SK-N-DZ (cell line): ENCODE results near the gene ADGRL3.
"Not testable (repeated sequence)": the region's sequence is repeated elsewhere in the genome, so short reads cannot be mapped to it uniquely, and the experiment has no call there.

ENCODE experiments used
- DNase-seq: peaks from one replicate; pipeline ENCODE4 v3.0.0-alpha.2; 2015; ENCODE audit warnings: low spot score

Gene ADGRL3

GRCh38 chr4:61986929-61987328 is 786.8 kb downstream of the ADGRL3 start:
- DNase-seq, result not testable (repeated sequence)

DNA sequence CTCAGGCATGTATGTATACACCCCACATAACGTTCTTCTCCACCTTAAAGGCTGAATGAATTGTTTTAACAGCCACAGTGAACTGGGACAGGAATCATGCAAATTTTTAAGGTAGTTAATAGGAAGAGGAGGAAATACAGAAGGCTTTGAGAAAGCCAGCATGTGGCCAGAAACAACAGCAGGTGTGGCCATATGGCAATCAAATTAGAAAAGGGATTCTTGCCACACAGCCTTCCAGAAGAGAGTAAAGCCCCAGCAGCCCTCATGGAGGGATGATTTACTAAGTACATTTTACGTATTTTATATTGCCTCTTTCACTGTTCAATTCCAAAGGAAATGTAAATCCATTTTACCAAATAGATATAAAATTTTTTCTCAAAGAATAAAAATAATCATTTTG is 792.2 kb downstream of the ADGRL3 start:
- peak; percentile 25 for DNase-seq

- DNase-seq, result no peak
These were observed 793.9 kb downstream of the ADGRL3 start for GRCh38 chr4:61994036-61994435.

- DNase-seq, result no peak
These were observed 795.7 kb downstream of the ADGRL3 start for GRCh38 chr4:61995717-61996340.

DNA sequence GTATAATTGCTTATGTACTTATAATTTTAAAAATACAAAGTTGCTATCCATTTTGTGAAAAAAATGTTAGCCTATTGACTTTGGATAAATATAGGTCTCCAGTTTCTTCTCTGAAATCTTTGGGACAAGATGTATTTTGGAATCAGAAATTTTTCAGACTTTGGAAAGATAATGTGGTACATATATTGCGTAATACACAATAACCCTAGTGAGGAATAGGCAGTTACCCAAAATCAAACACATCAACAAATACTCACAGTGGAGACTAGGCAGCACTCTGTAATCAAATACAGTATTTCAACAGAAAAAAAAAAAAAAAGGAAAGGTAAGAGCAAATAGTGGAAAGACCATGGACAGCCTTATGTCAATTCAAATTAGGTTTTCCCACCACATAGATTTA is 796.8 kb downstream of the ADGRL3 start:
- no peak for DNase-seq

DNA sequence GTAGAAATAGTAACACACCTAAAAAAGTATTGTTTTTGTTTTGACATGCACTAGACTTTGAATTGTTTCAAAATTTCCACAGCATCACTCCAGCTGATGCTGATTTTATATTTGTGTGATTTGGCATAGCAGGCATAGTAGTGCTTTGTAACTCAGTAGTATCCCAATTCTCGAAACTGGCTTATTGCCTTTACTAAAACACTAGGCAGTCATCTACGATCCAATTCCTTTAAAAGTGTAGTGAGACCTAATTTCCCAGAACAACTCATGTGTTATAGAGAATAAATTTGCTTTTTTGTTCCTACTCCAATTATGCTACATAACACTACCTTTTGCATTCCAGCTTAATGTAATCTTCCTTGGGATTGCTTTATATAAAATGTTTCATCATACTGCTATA is 797.7 kb downstream of the ADGRL3 start:
- DNase-seq, result no peak

DNA sequence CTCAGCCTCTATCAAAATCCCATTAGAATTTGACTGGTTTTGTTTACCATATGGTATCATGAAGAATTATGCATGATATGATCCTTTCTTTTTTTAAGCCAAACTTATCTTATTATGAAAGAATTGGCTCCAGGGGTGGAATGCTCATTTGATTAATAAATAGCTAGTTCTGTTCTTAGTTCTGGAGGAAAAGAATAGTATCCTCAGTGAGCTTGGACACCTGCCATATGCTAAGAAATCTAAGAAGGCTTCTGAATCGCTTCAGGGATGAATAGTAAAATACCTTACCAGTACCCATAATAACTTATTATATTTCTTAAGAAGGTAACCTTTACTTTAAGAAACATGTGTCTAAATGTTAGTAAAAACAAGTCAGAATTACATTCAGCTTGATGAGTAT is 803.6 kb downstream of the ADGRL3 start:
- DNase-seq, result no peak

- DNase-seq, result no peak
These were observed 804.8 kb downstream of the ADGRL3 start for GRCh38 chr4:62004881-62005280.

GRCh38 chr4:62006108-62006507 is 806.0 kb downstream of the ADGRL3 start:
- DNase-seq, result no peak

- peak; percentile 14 for DNase-seq
These were observed 815.1 kb downstream of the ADGRL3 start for GRCh38 chr4:62015043-62015739.

DNA sequence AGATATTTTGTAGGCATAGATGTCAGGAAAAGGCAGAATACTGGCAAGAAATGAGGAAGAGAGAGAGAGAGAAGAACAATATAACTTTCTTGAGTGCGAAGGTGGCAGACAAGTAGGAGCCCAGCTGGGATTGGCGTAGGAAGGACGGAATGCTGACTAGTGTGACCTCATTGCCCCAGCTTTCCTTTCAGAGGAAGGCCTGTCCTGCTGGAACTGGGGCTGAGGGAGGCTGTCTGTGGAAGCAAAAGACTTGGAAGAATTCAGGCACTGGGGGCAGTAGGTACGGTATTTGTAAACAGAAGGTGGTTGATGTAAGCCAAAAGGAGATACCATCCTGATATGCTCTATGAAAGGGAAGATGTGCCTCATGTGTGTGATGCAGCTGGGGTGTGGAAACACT is 818.4 kb downstream of the ADGRL3 start:
- DNase-seq, result no peak

DNA sequence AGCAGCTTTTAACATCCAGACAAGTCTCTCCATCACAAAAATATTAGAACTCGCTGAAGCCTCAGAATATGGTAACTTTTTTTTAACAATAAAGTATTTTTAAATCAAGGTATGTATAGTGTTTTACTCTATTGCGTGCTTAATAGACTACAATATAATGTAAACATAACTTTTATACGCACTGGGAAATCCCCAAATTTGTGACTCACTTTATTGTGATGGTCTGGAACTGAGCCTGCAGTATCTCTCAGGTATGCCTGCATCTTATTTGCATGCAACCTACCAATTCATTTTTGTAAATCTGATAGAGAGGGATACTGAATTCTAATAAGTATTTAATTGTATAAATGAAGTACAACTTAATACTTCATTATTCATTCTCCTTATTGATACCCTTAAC is 823.5 kb downstream of the ADGRL3 start:
- DNase-seq, result no peak

GRCh38 chr4:62028745-62029144 is 828.6 kb downstream of the ADGRL3 start:
- no peak for DNase-seq

DNA sequence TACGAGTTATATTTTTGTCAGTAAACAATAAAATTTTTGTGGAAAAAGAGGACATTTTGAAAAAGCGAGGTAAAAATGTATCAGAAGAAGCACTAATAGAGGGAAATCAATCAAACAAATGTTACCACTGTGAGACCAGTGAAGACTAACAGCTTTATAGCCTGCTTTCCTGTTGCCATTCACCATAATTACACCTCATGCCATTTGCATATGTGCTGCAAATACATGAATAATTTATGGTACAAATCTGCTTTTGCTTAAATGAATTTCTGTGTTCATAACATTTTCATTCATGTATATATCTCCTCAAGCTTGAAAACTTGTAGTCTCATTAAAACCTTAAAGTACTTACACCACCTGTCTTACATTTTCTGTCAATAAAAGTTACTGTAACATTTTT is 830.8 kb downstream of the ADGRL3 start:
- no peak for DNase-seq

DNA sequence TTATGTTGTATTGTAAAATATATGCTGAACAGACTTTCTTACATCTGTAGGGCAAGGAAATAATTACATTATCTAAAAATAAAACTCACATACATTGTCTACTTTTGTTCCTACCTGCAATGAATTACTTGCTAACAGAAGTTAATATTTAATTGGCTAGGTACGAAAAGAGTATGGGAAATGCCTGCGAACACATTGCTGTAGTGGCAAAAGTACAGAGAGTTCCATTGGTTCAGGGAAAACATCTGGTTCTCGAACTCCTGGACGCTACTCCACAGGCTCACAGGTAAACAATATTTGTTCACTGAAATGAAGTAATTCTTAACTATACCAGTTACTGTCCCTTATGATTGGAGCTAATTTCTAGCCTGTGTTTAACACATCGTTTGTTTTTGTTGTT is 837.4 kb downstream of the ADGRL3 start:
- DNase-seq, result no peak

DNA sequence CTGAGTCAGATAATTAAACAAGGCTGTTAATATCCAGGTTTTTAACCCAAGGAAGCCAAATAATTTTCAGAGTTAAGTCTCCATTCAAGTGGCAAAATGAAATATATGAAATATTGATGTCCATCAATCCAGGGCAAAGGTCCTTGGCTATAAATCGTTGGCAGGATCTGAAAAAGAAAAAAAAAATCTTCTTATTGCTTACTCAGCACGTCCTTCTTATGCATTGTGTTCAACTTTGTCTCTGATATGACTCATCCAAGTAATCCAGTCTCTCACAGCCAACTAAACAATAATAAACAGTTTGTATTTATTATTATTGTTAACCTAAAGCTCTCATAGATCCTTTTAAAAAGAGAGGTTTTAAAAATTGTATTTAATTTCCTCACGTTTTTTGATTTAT is 851.2 kb downstream of the ADGRL3 start:
- DNase-seq, result no peak

DNA sequence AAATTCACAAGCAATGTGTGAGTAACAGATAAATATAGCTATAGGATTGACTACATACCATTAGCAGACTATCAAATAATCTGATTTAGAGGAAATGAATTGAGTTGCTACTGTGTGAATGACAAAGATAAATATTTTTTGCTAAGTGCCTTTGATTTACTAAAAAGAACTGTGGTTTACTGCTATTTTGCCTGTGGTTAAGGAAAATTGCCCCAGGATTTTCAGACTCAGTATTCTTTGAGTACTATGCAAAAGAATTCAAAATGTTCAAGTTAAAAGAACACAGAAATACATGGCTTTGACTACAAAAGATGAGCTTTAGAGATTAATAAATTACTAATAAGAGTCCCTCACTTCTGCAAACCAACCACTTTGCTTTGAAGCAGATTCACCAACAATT is 853.8 kb downstream of the ADGRL3 start:
- no peak for DNase-seq

DNA sequence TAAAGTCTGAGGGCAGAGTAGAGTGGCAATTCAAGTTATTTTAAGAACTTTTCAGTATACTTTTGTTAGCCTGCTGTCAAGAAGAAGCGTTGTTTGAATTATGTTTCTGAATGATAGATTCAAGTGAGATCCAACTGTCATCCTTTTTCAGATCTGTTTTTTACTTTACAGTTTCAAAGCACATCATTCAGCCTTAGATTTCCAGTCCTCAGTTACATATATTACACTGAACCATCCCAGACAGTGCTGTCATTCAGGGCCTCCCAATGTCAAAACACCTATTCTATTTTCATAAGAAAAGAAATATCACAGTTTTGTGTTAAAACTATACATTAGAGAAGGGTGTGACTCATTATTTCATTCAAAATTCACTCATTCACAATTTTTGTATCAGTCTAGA is 856.9 kb downstream of the ADGRL3 start:
- DNase-seq, result no peak

DNA sequence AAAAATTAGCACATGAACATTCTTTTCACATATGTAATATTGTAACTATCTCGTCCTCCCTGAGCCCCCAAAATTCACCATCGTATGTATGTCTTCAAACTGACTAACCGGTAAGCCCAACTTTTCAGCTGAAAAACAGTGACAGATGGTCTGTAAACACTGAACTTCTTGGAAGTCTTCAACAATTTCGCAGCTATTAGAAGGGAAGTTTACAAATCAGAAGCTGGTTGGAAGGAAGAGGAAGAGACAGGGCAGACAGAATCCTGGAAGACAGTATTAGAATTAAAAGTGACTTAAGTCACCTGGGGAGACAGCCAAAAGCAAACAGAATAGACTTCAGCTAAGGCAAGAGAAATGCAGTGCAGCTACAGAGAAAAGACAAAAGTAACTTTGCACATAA is 858.4 kb downstream of the ADGRL3 start:
- no peak for DNase-seq

- no peak for DNase-seq
These were observed 870.2 kb downstream of the ADGRL3 start for GRCh38 chr4:62070291-62070852.

- no peak for DNase-seq
These were observed 875.0 kb downstream of the ADGRL3 start for GRCh38 chr4:62075089-62075488.

- DNase-seq, result no peak
These were observed 875.4 kb downstream of the ADGRL3 start for GRCh38 chr4:62075521-62075920.

DNA sequence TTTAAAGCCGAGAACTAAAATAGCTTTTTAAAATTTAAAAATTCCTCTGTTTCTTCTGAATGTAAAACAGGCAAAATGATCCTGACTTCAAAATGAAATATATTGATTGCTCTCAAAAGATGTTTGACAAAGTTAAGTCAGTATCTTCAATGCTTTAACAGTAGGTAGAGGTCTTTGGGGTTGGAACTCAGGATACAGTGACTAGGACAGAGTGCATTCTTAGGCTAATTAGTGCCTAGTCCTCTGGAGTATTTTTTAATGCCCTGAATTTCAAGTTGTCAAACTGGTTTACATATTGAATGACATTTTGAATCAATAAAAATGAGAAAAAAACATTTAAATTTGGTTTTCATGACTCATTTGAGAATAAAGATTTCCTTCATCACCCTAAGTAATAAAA is 877.3 kb downstream of the ADGRL3 start:
- no peak for DNase-seq
